KMS-11 (cell line): ENCODE data around the gene MTMR2.

Experiments used
- H2AFZ ChIP-seq: fragments of 200-600 bp; sonication (generic); 2 replicates; pipeline ENCODE4 v1.6.1; 2016; ENCODE audit warnings: antibody characterized with exemption, mixed run types, low read depth
- H3K27ac ChIP-seq: fragments of 200-600 bp; sonication (generic); 2 replicates; pipeline ENCODE4 v1.6.1; 2016; ENCODE audit warnings: mild to moderate bottlenecking, mixed run types
- H3K27me3 ChIP-seq: fragments of 200-600 bp; sonication (generic); 2 replicates; pipeline ENCODE4 v1.6.1; 2017; ENCODE audit warnings: mild to moderate bottlenecking, low read depth, mixed run types, moderate library complexity; ENCODE audit not compliant: insufficient read depth
- H3K36me3 ChIP-seq: fragments of 200-600 bp; sonication (generic); 2 replicates; pipeline ENCODE4 v1.6.1; 2017; ENCODE audit warnings: mild to moderate bottlenecking, mixed run types; ENCODE audit not compliant: insufficient read depth
- H3K4me1 ChIP-seq: fragments of 200-600 bp; sonication (generic); 2 replicates; pipeline ENCODE4 v1.6.1; 2016; ENCODE audit warnings: mild to moderate bottlenecking, low read depth, mixed run types; ENCODE audit not compliant: poor library complexity, severe bottlenecking
- H3K4me2 ChIP-seq: fragments of 200-600 bp; sonication (generic); 2 replicates; pipeline ENCODE4 v1.7.0; 2016; ENCODE audit warnings: mild to moderate bottlenecking, mixed run types
- H3K4me3 ChIP-seq: fragments of 200-600 bp; sonication (generic); IDR thresholded peaks from 2 replicates; pipeline ENCODE4 v1.6.1; 2017; ENCODE audit warnings: low read depth, low read length, mixed read lengths; ENCODE audit not compliant: insufficient read depth
- H3K79me2 ChIP-seq: fragments of 200-600 bp; sonication (generic); 2 replicates; pipeline ENCODE4 v1.6.1; 2016; ENCODE audit warnings: low read depth, mixed run types; ENCODE audit not compliant: insufficient read depth
- H3K9ac ChIP-seq: fragments of 200-600 bp; sonication (generic); 2 replicates; pipeline ENCODE4 v1.6.1; 2016; ENCODE audit warnings: mild to moderate bottlenecking, mixed run types
- H4K20me1 ChIP-seq: fragments of 200-600 bp; sonication (generic); 2 replicates; pipeline ENCODE4 v1.6.1; 2016; ENCODE audit warnings: mild to moderate bottlenecking, mixed run types; ENCODE audit not compliant: insufficient read depth
- TF ChIP-seq, protein P1 (sequence below): fragments of 200-600 bp; sonication (generic); conservative IDR thresholded peaks from 2 replicates; pipeline ENCODE4 v1.6.1; 2017; ENCODE audit warnings: low read depth, mild to moderate bottlenecking, antibody characterized with exemption, low read length, moderate library complexity, mixed read lengths

The MTMR2 gene

DNA sequence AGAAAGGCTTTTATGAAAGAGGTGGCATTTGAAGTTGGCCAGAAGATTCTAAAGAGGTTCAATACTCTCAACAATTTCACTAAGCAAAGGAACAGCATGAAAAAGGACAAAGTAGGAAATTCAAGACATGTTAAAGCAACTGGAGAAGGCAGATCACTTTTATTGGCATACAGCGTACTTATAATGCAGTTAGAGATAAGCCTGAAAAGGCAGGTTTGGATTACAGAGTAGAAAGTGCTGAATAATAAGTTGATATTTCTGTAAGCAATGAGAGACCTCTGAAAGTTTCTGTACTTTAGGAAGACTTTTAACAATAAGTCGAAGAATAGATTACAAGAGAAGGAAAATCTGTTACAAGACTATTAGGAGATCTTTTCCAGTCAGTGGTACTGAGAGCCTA lies 25.1 kb downstream of the MTMR2 start:
- H3K4me1 ChIP-seq = no peaks in the 10 kb centered on the region
- H4K20me1 ChIP-seq = no peaks in the 10 kb centered on the region
- no peaks in the 10 kb centered on the region for H3K36me3 ChIP-seq
- H3K27me3 ChIP-seq = no peaks in the 10 kb centered on the region
- H3K4me2 ChIP-seq = no peak overlapping the region
- TF ChIP-seq, protein P1, sequence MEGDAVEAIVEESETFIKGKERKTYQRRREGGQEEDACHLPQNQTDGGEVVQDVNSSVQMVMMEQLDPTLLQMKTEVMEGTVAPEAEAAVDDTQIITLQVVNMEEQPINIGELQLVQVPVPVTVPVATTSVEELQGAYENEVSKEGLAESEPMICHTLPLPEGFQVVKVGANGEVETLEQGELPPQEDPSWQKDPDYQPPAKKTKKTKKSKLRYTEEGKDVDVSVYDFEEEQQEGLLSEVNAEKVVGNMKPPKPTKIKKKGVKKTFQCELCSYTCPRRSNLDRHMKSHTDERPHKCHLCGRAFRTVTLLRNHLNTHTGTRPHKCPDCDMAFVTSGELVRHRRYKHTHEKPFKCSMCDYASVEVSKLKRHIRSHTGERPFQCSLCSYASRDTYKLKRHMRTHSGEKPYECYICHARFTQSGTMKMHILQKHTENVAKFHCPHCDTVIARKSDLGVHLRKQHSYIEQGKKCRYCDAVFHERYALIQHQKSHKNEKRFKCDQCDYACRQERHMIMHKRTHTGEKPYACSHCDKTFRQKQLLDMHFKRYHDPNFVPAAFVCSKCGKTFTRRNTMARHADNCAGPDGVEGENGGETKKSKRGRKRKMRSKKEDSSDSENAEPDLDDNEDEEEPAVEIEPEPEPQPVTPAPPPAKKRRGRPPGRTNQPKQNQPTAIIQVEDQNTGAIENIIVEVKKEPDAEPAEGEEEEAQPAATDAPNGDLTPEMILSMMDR = no peak
- no peaks in the 10 kb centered on the region for H3K79me2 ChIP-seq
- H2AFZ ChIP-seq = no peak overlapping the region
- H3K4me3 ChIP-seq = no peak overlapping the region
- no peak overlapping the region for H3K27ac ChIP-seq
- H3K9ac ChIP-seq = no peak overlapping the region

DNA sequence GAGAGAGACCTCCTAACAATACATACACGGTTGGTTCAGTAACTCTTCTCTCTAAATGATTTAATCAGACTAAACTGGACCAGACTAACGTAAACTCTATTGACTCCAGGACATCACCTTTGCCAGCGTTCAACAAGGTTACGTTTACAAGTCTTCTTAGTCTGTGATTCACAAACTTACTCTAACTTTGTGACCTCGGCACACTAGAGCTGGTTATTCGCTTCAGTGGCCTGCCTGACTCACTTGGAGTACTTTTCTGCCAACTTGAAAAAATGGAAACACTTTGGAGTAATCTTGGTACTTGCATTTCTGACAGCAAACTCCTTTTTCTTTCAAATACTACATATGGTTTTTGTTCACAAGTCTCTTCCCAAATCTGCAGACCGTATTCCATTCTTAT lies 26.2 kb downstream of the MTMR2 start:
- Histone ChIP-seq H3K4me3 (no peak overlapping the region), H3K79me2 (no peaks in the 10 kb centered on the region), H3K36me3 (no peaks in the 10 kb centered on the region), H3K27ac (no peak overlapping the region), H4K20me1 (no peaks in the 10 kb centered on the region), H3K9ac (no peak overlapping the region), H3K4me2 (no peak overlapping the region), H3K27me3 (no peaks in the 10 kb centered on the region), H3K4me1 (no peaks in the 10 kb centered on the region), H2AFZ (no peak overlapping the region)
- TF ChIP-seq, protein P1 = no peak

DNA sequence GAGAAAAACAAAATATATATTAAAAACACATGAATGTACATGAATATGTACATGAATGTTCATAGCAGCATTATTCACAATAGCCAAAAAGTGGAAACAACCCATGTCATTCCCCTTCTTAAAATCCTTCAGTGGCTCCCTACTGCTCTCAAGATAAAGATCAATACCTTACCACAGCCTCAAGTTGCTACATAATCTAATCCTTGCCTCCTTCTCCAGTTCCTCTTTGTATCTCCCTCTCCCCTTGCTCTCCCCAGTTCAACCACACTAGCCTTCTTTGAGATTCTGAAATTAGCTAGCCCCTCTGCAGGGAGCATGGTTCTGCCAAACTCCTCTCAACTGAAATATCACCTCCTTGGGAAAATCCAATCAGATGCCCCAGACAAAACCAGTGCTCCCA lies 28.1 kb downstream of the MTMR2 start:
- TF ChIP-seq, protein P1 = no peak

GRCh38 chr11:95892892-95893570 lies 30.9 kb downstream of the MTMR2 start:
- Histone ChIP-seq H3K4me1 (no peaks in the 10 kb centered on the region), H3K27ac (no peak overlapping the region), H3K79me2 (no peaks in the 10 kb centered on the region), H2AFZ (no peak overlapping the region), H3K27me3 (no peaks in the 10 kb centered on the region), H3K4me3 (no peak overlapping the region), H3K9ac (no peak overlapping the region), H3K36me3 (no peaks in the 10 kb centered on the region), H4K20me1 (no peaks in the 10 kb centered on the region), H3K4me2 (no peak overlapping the region)
- TF ChIP-seq, protein P1 = no peak

More for the DNA sequence above, 28.1 kb downstream of the MTMR2 start:
- H3K36me3 ChIP-seq = no peaks in the 10 kb centered on the region
- no peaks in the 10 kb centered on the region for H3K4me1 ChIP-seq
- H3K79me2 ChIP-seq = no peaks in the 10 kb centered on the region
- no peak overlapping the region for H3K4me2 ChIP-seq
- H3K27ac ChIP-seq = no peak overlapping the region
- no peaks in the 10 kb centered on the region for H3K27me3 ChIP-seq
- no peaks in the 10 kb centered on the region for H4K20me1 ChIP-seq
- H2AFZ ChIP-seq = no peak overlapping the region
- no peak overlapping the region for H3K4me3 ChIP-seq
- H3K9ac ChIP-seq = no peak overlapping the region
